Activated CD8-positive, alpha-beta memory T cell treated with anti-CD3 and anti-CD28 coated beads for 48 hours (primary cell): Measurements from ENCODE around the gene MATK.
"Not testable (repeated sequence)": the region's sequence is repeated elsewhere in the genome, so short reads cannot be mapped to it uniquely, and the experiment has no call there.

Experiments
- DNase-seq, 3 experiments: peaks; one replicate each; pipeline ENCODE4 v3.0.0-alpha.2; 2020; ENCODE audit warnings: low read depth in 2 of 3, low spot score in 2 of 3

Gene MATK

DNA sequence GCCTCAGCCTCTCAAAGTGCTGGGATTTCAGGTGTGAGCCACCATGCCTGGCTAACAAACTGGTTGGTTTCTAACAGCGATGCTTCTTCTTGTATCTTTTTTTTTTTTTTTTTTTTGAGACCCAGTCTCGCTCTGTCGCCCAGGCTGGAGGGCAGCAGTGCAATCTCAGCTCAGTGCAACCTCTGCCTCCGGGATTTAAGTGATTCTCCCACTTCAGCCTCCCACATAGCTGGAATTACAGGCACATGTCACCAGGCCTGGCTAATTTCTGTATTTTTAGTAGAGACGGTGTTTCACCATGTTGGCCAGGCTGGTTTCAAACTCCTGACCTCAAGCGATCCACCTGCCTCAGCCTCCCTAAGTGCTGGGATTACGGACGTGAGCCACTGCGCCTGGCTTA is 30.0 kb upstream of the MATK start:
- not testable (repeated sequence) for DNase-seq

DNA sequence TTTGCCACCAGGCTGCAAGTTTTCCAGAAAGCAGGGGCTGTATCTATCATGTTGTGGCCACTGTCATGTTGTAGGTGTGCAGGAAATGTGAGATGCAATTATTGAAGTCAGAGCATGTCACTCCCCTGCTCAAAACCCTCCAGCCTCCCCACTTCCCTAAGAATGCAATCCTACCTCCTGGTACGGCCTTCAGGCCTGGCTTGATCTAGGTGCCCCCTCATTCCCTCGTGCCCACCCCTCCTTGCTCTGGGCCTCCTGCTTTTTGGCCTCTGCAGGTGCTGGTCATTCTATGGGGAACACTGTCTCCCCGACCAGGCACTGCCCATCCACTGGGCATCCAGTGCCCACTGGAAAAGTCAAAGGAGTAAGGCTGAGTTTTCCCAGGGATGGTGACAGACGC is 28.5 kb upstream of the MATK start:
- DNase-seq = no peak

DNA sequence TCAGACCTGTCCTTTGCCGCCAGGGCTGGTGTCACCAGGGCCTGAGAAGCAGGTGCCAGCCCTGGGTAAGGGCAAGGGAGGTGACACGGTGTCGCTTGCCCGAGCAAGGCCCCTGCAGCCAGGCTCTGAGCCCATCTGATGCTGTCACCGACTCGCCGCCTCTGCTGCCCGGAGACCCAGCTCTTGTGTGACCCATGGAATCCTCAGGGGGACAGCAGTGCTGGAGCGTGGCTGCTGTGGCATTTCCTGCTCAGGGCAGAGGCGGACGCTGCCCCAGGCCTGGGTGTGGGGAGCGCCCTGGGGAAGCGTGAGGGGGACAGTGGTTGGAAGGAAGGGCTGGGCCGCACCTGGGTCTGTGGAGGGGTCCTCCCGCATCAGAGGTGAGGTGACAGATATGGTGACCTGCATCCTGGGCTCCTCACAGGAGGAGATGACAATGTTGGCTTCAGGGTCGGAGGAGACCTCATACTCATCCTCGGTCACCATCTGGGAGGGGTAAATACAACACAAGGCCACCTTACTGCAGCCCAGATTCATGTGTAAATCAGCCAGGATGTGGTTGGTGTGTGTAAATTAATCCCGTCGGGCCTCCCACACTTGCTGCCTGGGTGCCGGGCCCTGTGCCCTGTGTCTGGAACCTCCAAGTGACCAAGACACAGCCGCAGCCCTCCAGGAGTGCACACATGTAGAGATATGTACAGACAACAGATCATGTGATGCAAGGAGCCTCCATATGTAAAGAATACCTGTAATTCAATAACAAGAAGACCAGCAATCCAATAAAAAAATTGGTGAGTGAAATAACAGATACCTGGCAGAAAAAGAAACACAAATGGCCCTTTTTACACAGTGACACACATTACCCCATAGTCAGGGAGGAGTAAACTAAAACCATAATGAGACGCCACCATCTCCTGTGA is 27.6 kb upstream of the MATK start:
- no peak for DNase-seq

DNA sequence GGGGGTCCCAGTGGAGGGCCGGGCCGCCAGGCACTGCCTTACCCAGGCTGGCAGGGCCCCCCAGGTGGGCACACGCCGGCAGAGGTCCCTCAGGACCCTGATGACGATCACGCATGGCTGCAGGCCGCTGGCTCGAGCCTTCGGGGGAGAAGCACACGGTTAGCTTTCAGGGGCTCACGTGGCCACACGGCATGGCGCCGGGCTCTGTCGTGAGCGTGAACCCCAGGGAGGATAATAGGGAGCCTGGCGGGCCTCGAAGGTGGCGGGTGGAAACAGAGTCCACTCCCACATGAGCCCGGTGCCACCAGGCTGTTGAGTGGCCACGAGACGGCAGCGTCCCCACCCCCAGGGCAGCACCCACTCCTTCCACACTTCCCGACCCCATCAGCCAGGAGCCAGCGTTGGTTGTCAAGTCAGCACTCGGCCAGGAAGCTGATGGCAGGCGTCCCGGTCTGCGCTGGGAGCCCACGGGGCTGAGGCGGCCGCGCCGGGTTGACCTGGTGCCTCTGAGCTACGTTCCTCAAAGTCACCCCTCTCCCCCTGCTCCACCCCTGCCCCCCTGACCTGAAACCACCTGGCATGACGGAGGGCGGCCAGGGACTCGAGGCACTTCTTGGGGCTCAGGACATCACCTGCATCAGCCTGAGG is 24.7 kb upstream of the MATK start:
- no peak for DNase-seq

DNA sequence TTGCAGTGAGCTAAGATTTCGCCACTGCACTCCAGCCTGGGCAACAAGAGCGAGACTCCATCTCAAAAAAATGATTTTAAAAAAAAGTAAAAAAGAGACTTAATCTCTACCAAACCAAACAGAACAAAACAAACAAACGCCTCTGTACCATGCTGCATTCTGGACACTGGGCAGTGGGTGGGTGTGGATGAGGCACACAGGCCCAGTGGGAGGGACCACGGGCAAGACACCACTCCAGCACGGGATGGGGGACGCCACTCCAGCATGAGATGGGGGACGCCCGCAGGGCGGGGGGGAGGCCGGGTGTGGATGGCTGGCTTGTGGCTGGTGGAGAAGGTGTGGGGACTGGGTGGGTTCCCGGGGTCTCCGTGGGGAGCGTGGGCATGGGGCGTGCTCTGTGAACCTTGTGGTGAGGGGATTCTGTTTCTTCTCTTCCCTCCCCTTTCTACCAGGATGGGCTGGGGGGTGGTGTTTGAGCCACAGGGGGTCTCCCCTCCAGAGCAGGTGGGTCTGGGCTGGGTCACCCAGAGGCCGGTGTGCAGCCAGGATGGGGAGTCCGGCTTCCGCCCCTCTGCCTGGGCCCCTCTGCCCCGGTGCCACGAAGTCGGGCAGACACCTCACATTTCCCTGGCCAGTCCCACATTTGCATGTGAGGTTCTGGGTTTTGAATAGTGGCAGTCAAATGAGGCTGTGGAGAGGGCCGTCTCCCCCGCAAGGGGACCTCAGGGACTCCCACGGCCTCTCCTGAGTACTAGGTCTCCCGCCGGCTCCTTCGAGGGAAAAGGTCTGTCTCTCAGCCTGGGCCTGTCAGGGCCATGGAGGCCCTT is 23.9 kb upstream of the MATK start:
- DNase-seq = no peak

DNA sequence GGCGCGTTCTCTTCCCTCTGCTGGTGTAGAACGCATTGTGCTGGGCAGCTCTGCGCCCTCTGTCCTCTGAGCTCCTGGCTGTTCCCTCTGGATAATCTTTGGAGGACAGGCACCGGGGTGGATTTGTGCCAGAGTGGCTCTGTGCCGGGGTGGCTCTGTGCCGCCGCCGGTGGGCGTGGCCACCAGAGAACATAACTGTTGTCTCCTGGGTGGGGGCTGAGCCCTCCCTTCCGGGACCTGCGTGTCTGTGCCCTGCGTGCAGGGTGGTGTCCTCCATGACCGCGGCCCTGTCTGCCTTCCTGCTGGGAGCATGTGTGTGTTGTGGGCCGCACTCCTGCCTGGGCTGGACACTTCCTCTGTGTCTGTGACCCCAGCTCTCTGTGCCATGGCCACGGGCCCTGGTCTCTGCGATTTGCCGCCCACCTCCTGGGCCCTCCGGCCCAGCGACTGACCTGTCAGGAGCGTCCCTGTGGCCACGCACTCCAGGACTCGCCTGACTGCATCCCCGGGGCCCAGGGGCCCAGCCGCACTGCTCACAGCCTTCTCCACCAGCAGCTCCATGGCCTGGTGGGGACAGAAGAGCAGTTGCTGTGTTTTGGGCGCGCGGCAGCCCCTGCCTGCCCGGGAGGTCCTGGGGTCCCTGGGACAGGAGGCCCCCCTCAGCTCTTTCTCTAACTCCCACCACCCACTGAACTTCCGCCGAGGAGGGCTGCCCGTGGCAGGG is 22.4 kb upstream of the MATK start:
- DNase-seq = no peak

DNA sequence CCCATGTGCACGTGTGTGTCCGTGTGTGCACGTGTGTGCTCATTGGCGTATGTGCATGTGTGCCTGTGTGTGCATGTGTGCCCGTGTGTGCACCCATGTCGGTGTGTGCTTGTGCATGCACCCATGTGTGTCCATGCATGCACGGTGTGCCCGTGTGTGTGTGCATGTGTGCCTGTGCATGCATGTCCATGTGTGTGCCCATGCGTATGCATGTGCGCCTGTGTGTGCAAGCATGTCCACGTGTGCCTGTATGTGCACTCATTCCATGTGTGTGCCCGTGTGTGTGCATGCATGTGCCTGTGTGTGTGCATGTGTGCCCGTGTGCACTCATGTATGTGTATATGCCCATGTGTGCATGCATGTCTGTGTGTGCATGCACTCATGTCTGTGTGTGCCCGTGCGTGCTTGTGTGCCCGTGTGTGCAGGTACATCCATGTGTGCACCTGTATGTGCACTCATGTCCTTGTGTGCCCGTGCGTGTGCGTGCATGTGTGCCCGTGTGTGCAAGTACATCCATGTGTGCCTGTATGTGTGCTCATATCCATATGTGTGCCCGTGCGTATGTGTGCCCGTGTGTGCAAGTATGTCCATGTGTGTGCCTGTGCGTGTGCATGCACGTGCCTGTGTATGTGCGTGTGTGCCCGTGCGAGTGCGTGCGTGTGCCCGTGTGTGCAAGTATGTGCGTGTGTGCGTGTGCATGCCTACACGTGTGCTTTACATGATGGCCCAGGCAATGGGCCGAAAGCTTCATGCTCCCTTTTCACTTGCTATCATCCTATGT is 21.6 kb upstream of the MATK start:
- no peak for DNase-seq

DNA sequence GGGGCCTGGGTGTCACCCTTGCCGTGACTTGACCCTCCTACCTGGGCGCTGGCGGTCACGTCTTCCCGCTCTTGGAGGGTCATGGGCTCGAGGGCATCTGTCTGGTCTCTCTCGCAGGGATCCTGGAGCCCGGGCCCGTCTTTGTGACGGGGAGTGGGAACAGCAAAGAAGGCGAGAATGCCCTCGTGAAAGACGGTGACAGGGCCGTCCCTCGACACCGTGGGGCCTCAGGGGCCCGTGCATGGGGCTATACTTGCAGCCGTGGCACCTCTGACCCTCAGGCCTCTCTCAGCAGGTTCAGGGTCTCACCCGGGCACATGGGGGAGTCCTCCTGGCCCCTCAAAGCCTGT is 20.9 kb upstream of the MATK start:
- DNase-seq = no peak

DNA sequence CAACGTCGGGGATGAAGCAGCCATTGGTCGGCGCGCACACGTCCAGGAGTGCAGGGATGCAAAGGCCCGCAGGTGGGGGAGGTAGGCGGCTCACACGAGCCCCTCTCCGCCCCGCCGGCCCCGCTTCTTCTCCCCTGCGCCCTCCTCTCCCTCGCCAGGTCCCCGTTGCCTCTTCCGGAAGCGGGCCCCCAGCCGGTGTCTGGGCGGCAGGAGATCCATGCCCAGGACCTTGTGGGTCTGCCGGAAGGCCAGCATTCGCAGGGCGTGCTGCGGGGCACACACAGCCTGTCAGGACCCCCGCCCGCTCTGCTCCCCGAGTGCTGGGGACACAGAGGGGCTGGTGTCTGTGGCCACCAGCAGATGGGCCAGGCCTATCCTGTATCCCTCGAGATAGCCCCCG is 19.7 kb upstream of the MATK start:
- no peak for DNase-seq

DNA sequence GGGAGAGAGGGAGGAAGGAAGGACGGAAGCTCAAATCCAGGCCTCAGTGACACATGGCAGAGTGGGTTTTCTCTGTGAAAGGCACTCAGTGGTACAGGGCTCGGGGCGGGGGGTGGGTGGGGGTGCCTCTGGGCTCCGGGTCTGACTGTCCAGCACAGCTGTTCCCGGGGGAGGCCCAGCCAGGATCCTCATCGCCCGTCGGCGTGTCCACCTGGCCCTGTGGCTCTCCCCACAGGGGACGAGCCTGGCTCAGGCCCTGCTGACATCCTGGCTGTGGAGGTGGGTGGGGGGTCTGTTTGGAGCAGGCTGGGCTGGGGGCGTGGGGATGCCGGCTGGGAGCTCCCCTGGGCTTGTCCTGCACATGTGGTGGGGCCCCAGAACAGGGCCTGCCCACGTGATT is 18.2 kb upstream of the MATK start:
- DNase-seq = no peak

DNA sequence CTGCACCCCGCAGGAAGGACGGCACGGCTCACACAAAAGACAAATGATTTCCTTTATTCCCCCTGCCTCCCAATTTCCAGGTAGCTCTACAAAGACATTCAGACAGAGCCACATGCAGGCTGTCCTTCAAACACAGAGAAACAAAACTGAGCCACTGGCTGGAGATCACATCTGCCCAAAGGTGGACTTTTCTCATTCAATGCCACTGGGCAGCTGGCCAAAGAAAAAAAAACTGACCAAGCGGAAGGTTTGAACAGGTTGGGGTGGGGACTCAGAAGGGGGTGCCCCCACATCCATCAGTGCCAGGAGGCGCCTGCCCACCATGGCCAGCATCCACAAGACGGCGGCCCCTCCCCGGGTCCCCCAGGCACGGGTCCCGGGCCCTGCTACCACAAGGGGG is 17.8 kb upstream of the MATK start:
- DNase-seq = no peak

DNA sequence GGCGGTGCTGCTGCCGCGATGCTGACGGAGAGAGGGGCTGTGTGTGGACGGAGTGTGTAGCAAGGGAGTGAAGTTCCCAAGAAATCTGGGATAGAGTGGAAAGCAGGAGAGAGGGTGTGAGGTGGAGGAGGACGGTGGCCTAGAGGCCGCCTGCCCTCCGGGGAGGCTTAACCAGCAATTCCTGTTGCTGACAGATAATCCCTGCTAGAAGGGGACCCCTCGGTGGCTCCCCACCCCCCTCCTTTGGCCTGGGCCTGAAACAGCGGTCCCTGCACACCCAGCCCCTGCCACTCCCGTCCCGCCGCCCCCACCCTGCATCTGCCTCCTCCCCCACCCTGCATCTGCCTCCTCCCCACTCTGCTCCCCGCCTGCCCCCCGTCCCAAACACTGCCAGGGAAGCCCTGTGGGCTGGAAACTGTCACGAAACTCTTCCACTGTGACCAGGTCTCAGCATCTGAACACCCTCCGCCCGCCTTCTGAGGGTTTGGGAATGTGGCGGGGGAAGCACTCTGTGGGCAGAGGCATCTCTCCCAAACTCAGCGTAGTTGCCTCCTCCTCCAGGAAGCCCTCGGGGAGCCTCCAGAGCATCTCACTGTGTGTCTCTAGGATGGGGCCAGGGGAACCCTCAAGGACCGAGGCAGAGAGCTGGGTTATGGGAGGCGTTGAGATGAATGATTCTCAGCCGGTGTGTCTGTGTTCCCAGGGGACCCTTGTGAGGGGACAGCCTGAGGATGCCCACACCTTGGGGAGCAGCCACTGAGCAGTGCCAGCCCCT is 17.1 kb upstream of the MATK start:
- no peak for DNase-seq

DNA sequence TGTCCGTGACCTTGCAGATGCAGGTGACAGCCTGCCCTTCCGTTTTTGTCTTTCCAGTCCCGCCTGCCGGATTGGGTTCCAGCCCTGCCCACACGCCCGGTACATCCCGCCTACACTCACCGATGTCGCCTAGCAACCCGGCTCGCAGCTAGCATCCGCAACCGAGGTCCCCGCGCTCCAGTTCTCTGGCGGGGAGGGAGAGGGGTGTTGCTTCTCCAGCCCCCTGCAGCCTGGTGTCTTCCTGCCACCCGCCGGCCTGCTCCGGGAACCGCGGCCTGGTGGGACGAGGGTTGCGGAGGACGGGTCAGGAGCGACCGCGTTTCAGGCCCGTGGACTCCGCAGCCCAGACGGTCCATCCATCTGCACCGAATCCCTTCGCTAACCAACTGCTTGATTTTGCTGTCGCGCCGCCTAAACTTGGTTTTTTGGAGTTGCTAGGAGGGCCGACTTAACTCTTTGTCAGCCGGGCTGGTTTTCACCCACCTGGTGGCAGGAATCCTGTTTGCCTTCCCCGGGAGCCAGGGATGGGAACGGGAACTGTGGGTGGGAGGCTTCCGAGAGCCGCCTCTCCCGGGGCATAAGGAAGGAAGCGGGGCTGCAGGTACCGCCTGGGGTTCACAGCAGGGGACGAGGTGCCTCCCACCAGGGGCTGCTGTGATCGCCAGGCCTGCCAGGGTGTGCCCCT is 15.4 kb upstream of the MATK start:
- DNase-seq = no peak

DNA sequence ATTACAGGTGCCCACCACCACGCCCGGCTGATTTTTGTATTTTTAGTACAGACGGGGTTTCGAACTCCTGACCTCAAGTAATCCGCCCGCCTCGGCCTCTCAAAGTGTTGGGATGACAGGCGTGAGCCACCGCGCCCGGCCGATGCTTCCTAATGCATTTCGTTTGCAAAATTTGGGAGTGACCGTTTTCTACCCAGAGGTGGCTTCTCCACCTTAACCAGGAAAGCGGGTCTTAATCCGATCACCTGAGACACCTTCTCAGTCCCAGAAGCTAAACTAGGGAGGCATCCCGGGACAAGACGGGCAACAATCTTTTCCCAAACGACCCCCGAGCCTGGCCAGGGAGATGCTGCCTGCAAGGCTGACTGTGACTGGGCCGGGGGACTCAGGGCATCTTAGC is 14.8 kb upstream of the MATK start:
- DNase-seq = no peak

DNA sequence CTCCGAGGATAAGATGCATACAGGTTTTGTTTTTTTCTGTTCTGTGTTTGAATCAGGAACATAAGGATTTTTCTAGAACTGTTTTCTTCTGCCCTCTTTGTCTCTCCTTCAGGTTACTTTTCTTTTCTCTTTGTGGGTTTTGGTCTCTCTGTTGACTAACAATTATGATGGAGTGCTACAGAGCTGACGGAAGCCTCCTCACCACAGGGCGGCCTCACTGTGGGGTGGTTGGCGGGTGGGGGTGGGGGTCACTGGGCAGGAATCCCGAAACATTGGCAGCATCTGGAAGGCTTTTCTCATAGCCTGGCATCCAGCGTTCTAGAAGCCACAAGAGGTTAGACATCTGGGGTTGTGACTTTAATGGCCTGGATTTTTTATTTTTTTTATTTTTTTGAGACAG is 12.0 kb upstream of the MATK start:
- DNase-seq = no peak

DNA sequence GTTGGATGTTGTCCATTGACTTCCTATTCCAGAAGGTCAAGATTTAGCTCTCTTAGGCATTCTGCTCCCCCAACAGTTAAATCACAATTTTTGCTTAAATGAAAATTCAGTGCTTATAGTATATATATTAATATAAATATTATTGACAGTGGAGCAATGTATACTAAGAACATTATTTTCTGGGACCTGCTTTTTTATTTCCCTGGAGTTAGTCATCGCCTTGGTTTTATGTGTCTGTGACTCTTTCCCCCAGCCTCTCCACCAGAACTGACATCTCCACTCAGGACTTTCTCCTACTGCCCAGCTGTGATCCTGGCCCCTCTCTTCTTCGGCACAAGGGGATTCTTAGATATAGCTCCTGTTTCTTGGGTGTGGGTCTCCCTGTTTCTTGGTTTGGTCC is 10.2 kb upstream of the MATK start:
- no peak for DNase-seq

DNA sequence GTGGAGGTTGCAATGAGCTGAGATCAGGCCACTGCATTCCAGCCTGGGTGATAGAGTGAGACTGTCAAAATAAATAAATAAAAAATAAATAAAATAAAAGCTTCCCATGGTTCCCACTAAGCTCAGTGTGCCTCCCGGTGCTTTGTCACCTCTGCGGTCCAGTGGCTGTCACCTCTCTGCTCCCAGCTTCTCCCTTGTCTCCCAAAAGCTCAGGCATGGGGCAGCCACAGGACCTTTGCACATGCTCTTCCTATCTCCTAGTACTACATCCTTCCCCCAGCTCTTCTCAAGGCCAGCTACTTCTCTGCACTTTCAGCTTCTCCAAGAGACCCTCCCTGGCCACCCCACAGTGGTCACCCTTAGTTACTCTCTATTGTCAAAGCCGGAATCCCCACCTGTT is 7.6 kb upstream of the MATK start:
- no peak for DNase-seq

DNA sequence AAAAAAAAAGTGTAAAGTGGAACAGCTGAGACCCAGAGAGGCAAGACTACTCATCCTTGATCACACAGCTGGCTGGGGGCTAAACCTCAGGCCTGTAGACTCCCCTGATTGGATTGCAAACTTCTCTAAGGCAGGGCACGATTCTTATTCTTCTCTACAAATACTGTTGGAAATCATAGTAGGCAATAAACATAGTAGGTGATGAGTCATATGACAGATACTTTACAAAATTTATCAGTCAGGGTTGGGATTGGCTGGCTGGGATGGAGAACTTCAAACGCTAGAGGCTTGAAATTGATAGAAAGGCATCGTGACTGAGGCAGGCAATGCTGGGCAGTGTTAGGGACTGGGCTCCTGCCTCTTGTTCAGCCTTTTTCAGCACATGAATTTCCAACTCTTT is 5.9 kb upstream of the MATK start:
- DNase-seq = no peak

DNA sequence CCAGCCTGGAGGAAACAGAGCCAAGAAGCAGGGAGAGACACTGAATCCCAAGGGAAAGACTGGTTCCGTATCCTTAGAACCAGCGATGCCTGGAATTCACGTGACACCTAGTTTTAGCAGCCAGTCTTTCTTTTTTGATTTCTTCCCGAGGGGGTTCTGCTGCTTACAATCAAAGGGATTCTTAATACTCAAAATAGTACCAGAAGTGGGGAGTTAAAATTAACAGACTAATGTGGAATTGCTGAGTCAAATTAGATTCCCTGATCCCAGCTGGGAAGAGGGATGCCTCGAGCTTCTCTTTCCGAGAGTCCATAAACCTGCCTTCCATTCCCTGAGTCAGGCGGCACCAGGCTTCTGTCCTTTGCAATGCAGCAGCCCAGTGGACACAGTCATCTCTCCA is 4.8 kb upstream of the MATK start:
- DNase-seq = no peak
